Large intestine (tissue), 3 donors: Measurements from ENCODE around the gene M1AP. TPM values are rescaled to one million over a fixed set of nuclear protein-coding genes. Genes with fewer than 3 reads are reported as not detected.
"Not testable (repeated sequence)": the region's sequence is repeated elsewhere in the genome, so short reads cannot be mapped to it uniquely, and the experiment has no call there.

Experiments
- DNase-seq, 2 donors: peaks; one replicate each; pipeline versions ENCODE4 v3.0.0 to v3.0.0-alpha.2; 2013
- H3K27ac ChIP-seq: one replicate; pipeline ENCODE4 v1.5.1; 2013; ENCODE audit warnings: low read length
- H3K27me3 ChIP-seq: 2 replicates; pipeline ENCODE4 v1.6.1; 2013; ENCODE audit warnings: low read length; ENCODE audit not compliant: control insufficient read depth, insufficient read depth
- H3K36me3 ChIP-seq: 2 replicates; pipeline ENCODE4 v1.6.1; 2013; ENCODE audit warnings: low read length; ENCODE audit not compliant: control insufficient read depth, insufficient read depth
- H3K4me1 ChIP-seq: one replicate; pipeline ENCODE4 v1.6.1; 2013; ENCODE audit warnings: low read length; ENCODE audit not compliant: control insufficient read depth, insufficient read depth
- H3K4me3 ChIP-seq: one replicate; pipeline ENCODE4 v1.5.1; 2013; ENCODE audit warnings: low read length
- H3K9me3 ChIP-seq: one replicate; pipeline ENCODE4 v1.6.1; 2013; ENCODE audit warnings: mild to moderate bottlenecking, low read depth, low read length, moderate library complexity; ENCODE audit not compliant: control insufficient read depth
- WGBS: methylation state at CpG from one replicate; pipeline ENCODE4 v1.1.5; 2013; ENCODE audit warnings: low lambda C conversion rate; ENCODE audit not compliant: insufficient coverage; 5-methylcytosine and 5-hydroxymethylcytosine counted together
- polyA plus RNA-seq: library from polyadenylated mRNA; unstranded; fragments of 120-200 nt; gene quantifications from one replicate; pipeline ENCODE4 v1.2.1, GENCODE V29; 2013

M1AP gene
- polyA plus RNA-seq, 1 donor = 0.12 TPM

- DNase-seq = no peak
- Histone ChIP-seq H3K4me1 (no peaks in the 10 kb centered on the region), H3K4me3 (no peak overlapping the region), H3K27ac (no peak overlapping the region), H3K9me3 (no peaks in the 10 kb centered on the region), H3K27me3 (peaks cover 49% of the 10 kb centered on the region), H3K36me3 (no peaks in the 10 kb centered on the region)
- 50% methylated on average over 1 of the region's 7 CpGs for WGBS
Measured at GRCh38 chr2:74566076-74566753, 81.9 kb downstream of the M1AP start.

DNA sequence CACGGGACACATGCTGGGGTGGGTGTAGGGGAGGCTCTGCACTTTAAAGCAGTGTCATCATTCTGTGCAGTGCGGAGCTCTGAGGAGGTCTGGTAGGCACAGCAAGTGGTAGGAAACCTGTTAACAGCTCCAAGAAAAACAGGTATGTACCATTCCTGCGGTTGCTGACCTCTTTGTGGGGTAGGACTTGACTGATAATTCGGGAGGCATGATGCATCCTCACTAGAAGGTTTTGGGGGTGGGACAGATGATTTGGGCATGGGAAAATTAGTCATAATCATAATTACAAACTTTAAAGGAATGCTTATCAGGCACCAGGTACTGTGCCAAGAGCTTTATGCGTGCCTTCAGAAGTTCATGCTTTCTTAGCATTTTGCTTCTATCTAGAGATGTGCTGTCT is 83.9 kb downstream of the M1AP start:
- no peaks in the 10 kb centered on the region for H3K36me3 ChIP-seq
- no peaks in the 10 kb centered on the region for H3K4me1 ChIP-seq
- no peak overlapping the region for H3K27ac ChIP-seq
- H3K27me3 ChIP-seq = peaks cover 67% of the 10 kb centered on the region
- no peak overlapping the region for H3K4me3 ChIP-seq
- no peak for DNase-seq
- H3K9me3 ChIP-seq = no peaks in the 10 kb centered on the region
- 60% methylated on average over 1 of the region's 5 CpGs for WGBS

GRCh38 chr2:74562126-74562775 is 85.9 kb downstream of the M1AP start:
- H3K36me3 ChIP-seq = no peaks in the 10 kb centered on the region
- H3K4me3 ChIP-seq = no peak overlapping the region
- H3K9me3 ChIP-seq = no peaks in the 10 kb centered on the region
- H3K4me1 ChIP-seq = no peaks in the 10 kb centered on the region
- no peak for DNase-seq
- H3K27me3 ChIP-seq = peaks cover 76% of the 10 kb centered on the region
- no peak overlapping the region for H3K27ac ChIP-seq
- no CpG with 5 or more reads among the region's 7 CpGs for WGBS

GRCh38 chr2:74561022-74561421 is 87.1 kb downstream of the M1AP start:
- not testable (repeated sequence) for DNase-seq, H3K27ac ChIP-seq, H3K36me3 ChIP-seq, H3K4me3 ChIP-seq, H3K9me3 ChIP-seq, H3K4me1 ChIP-seq
- WGBS = no CpG with 5 or more reads among the region's 1 CpG
- peaks cover 83% of the 10 kb centered on the region for H3K27me3 ChIP-seq

DNA sequence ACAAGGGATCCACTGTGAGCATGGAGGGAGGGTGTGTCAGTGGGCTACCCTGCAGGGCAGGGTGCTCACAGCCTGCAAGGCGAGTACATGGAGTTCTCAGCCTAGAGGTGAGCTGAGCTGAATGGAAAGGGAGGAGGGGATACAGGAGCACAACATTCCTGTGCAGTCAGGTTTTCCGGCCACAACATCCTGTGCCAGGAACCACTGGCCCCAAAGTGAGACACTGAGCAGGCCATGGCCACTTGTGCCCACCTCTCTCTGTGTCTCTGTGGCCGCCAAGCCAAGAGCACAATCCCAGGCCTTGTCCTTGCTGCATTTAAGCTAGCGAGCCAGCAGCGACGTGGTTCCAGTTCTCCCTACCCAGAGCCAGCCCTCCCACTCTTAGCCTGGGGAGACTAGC is 87.5 kb downstream of the M1AP start:
- no CpG with 5 or more reads among the region's 6 CpGs for WGBS
- Histone ChIP-seq H3K4me3 (no peak overlapping the region), H3K4me1 (no peaks in the 10 kb centered on the region), H3K9me3 (no peaks in the 10 kb centered on the region), H3K27me3 (peaks cover 84% of the 10 kb centered on the region), H3K36me3 (no peaks in the 10 kb centered on the region), H3K27ac (no peak overlapping the region)
- DNase-seq = no peak

DNA sequence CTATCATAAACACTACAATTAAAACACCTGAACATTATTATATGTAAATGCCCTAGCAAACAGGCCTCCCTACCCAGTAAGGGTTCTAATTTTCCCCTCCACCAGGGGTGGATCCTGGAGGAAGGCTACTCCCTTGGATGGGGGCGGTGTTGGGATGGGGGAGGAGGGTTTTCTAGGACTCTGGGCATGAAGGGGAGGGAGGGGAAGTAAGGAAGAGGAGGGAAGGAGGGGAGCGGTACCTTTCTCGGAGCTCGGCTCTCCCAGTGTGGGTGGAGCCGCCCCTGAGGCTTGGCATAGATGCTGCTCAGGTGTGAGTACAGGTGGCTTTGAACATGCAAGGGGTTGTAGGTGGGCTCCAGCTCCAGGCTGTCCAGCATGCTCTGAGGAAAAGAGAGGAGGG is 88.2 kb downstream of the M1AP start:
- no CpG with 5 or more reads among the region's 5 CpGs for WGBS

GRCh38 chr2:74558284-74559230 is 89.6 kb downstream of the M1AP start:
- Histone ChIP-seq H3K4me3 (no peak overlapping the region), H3K4me1 (no peaks in the 10 kb centered on the region), H3K27ac (no peak overlapping the region), H3K27me3 (peaks cover 95% of the 10 kb centered on the region), H3K9me3 (peaks cover 10% of the 10 kb centered on the region), H3K36me3 (no peaks in the 10 kb centered on the region)
- DNase-seq = peak in 1 of 2 donors; percentile 20
- WGBS = no CpG with 5 or more reads among the region's 7 CpGs

More for the DNA sequence above, 88.2 kb downstream of the M1AP start:
- Histone ChIP-seq H3K9me3 (peaks cover 4% of the 10 kb centered on the region), H3K27me3 (peaks cover 91% of the 10 kb centered on the region), H3K27ac (no peak overlapping the region), H3K4me3 (no peak overlapping the region), H3K4me1 (no peaks in the 10 kb centered on the region), H3K36me3 (no peaks in the 10 kb centered on the region)
- no peak for DNase-seq

GRCh38 chr2:74556831-74557370 is 91.2 kb downstream of the M1AP start:
- no peak for DNase-seq
- peaks cover 95% of the 10 kb centered on the region for H3K27me3 ChIP-seq
- no peak overlapping the region for H3K4me3 ChIP-seq
- H3K4me1 ChIP-seq = no peaks in the 10 kb centered on the region
- H3K9me3 ChIP-seq = peaks cover 10% of the 10 kb centered on the region
- no peaks in the 10 kb centered on the region for H3K36me3 ChIP-seq
- no peak overlapping the region for H3K27ac ChIP-seq
- 100% methylated on average over 1 of the region's 6 CpGs for WGBS

- no CpG with 5 or more reads among the region's 14 CpGs for whole genome bisulfite sequencing
- DNase-seq = no peak
- H3K4me3 ChIP-seq = no peak overlapping the region
Measured at GRCh38 chr2:74556159-74556558, 92.0 kb downstream of the M1AP start.

DNA sequence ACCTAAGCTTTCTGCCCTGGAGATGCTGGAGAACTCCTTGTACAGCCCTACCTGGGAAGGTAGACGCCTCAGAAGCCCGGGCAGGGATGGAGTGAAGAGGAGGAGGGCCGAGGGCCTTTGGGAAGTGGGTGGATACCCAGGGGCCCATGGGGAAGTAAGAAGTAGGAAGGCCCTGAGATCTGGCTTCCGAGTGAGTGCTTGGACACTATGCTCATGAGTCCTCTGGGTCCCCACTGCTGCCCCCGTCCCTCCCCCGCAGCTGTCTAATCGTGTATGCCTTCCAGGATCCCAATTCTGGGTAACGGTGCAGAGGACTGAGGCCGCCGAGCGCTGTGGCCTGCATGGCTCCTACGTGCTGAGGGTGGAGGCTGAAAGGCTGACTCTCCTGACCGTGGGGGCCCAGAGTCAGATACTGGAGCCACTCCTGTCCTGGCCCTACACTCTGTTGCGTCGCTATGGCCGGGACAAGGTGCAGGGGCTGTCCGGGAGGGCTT is 92.5 kb downstream of the M1AP start:
- no peaks in the 10 kb centered on the region for H3K4me1 ChIP-seq
- peaks cover 10% of the 10 kb centered on the region for H3K9me3 ChIP-seq
- no peaks in the 10 kb centered on the region for H3K36me3 ChIP-seq
- WGBS = no CpG with 5 or more reads among the region's 17 CpGs
- DNase-seq = no peak
- peak overlapping the region; percentile 82 for H3K4me3 ChIP-seq
- H3K27me3 ChIP-seq = peaks cover 96% of the 10 kb centered on the region
- H3K27ac ChIP-seq = no peak overlapping the region

More at GRCh38 chr2:74556159-74556558, 92.0 kb downstream of the M1AP start:
- peaks cover 10% of the 10 kb centered on the region for H3K9me3 ChIP-seq
- H3K27ac ChIP-seq = no peak overlapping the region
- H3K36me3 ChIP-seq = no peaks in the 10 kb centered on the region
- H3K4me1 ChIP-seq = no peaks in the 10 kb centered on the region
- peaks cover 94% of the 10 kb centered on the region for H3K27me3 ChIP-seq
